Thymus (tissue), 11 donors: ENCODE measurements around the gene RGN. TPM values are rescaled to one million over a fixed set of nuclear protein-coding genes. Genes with fewer than 3 reads are reported as not detected.
"Not testable (repeated sequence)": the region's sequence is repeated elsewhere in the genome, so short reads cannot be mapped to it uniquely, and the experiment has no call there.

Experiments used
- DNase-seq, 9 donors: peaks; one replicate each; pipeline ENCODE4 v3.0.0-alpha.2; 2013; ENCODE audit warnings: low spot score in 9 of 9, low read depth in 6 of 9, missing footprints in 1 of 9
- H3K27ac ChIP-seq, 2 donors: one replicate each; pipeline ENCODE4 v1.5.1; 2013; ENCODE audit warnings: control low read depth in 1 of 2, low read depth in 1 of 2, low read length in 1 of 2, mild to moderate bottlenecking in 1 of 2, moderate library complexity in 1 of 2
- H3K27me3 ChIP-seq, 2 donors: one replicate each; pipeline ENCODE4 v1.5.1; 2013; ENCODE audit warnings: low read length in 1 of 2; ENCODE audit not compliant: control insufficient read depth in 2 of 2, insufficient read depth in 1 of 2
- H3K36me3 ChIP-seq, 2 donors: one replicate each; pipeline ENCODE4 v1.5.1; 2013; ENCODE audit warnings: low read length in 1 of 2, mild to moderate bottlenecking in 1 of 2, moderate library complexity in 1 of 2; ENCODE audit not compliant: control insufficient read depth in 2 of 2, insufficient read depth in 2 of 2
- H3K4me1 ChIP-seq, 2 donors: one replicate each; pipeline ENCODE4 v1.5.1; 2013; ENCODE audit warnings: low read length in 2 of 2; ENCODE audit not compliant: control insufficient read depth in 2 of 2, insufficient read depth in 2 of 2
- H3K4me3 ChIP-seq, 2 donors: one replicate each; pipeline ENCODE4 v1.5.1; 2013; ENCODE audit warnings: low read length in 2 of 2, control low read depth in 1 of 2, mild to moderate bottlenecking in 1 of 2
- H3K9me3 ChIP-seq, 2 donors: one replicate each; pipeline ENCODE4 v1.5.1; 2013; ENCODE audit warnings: low read length in 1 of 2, mild to moderate bottlenecking in 1 of 2; ENCODE audit not compliant: control insufficient read depth in 2 of 2, insufficient read depth in 1 of 2
- WGBS: extraction: QIAGEN DNeasy Blood & Tissue Kit; methylation state at CpG from one replicate; pipeline ENCODE4 v1.1.7; 2013; 5-methylcytosine and 5-hydroxymethylcytosine counted together
- polyA plus RNA-seq: library from polyadenylated mRNA; stranded (reverse); fragments of 200-250 nt; gene quantifications from one replicate; pipeline ENCODE4 v1.2.3, GENCODE V29; 2013
- total RNA-seq: library from RNA; stranded (reverse); fragments of 120-200 nt; gene quantifications from one replicate; pipeline ENCODE4 v1.2.4, GENCODE V29; 2013
- donor health status: healthy.

The RGN gene
- total and polyA plus RNA-seq, 2 donors: 0.28 to 2.3 TPM

DNA sequence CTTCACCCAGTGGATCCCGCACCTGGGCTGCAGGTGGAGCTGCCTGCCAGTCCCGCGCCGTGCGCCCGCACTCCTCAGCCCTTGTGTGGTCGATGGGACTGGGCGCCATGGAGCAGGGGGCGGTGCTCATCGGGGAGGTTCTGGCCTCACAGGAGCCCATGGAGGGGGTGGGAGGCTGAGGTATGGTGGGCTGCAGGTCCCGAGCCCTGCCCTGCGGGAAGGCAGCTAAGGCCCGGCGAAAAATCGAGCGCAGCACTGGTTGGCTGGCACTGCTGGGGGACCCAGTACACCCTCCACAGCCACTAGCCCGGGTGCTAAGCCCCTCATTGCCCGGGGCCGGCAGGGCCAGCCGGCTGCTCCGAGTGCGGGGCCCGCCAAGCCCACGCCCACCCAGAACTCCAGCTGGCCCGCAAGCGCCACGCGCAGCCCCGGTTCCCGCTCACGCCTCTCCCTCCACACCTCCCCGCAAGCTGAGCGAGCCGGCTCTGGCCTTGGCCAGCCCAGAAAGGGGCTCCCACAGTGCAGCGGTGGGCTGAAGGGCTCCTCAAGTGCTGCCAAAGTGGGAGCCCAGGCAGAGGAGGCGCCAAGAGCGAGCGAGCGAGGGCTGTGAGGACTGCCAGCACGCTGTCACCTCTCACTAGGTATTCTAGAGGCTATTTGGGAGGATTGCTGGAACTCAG, 32.8 kb downstream of the RGN start:
- over 99% methylated on average over 36 of the region's 40 CpGs for WGBS
- H3K4me3 ChIP-seq, H3K36me3 ChIP-seq, DNase-seq, H3K27me3 ChIP-seq, H3K4me1 ChIP-seq, H3K27ac ChIP-seq, H3K9me3 ChIP-seq: not testable (repeated sequence)

DNA sequence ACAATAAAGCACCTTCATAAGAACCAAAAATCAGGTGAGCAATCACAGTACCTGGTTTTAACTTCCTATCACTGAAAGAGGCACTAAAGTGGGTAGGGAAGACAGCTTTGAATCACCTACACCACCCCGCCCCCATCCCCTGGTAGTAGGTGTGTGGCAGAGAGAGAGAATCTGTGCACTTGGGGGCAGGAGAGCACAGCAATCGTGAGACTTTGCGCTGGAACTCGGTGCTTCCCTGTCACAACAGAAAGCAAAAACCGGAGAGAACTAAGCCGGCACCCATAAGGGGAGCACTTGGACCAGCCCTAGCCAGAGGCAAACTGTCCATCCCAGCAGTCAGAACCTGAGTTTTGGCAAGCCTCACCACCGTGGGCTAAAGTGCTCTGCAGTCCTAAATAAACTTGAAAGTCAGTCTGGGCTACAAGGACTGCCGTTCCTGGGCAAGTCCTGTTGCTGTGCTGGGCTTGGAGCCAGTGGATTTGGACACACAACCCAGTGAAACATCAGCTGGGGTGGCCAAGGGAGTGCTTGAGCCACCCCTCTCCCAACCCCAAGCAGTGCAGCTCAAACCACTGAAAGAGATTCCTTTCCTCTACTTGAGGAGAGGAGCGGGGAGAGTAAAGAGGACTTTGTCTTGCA, 34.2 kb downstream of the RGN start:
- no peak for DNase-seq

DNA sequence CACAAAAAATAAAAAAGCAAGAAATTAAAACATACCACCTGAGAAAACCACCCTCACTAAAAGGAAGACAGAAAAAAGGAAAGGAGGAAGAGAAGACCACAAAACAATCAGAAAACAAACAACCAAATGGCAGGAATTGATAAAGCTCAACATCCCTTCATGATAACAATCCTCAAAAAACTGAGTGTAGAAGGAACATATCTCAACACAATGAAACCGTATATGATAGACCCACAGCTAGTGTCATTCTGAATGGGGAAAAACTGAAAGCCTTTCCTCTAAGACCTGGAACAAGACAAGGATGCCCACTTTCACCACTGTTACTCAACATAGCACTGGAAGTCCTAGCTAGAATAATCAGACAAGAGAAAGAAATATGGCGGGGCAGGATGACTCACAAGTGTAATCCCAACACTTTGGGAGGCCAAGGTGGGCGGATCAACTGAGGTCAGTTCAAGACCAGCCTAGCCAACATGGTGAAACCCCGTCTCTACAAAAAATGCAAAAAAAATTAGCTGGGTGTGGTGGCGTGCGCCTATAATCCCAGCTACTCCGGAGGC, 38.4 kb downstream of the RGN start:
- DNase-seq, H3K27ac ChIP-seq, H3K36me3 ChIP-seq, H3K4me1 ChIP-seq, H3K4me3 ChIP-seq, H3K27me3 ChIP-seq, H3K9me3 ChIP-seq: not testable (repeated sequence)
- 97% methylated on average over 7 of the region's 7 CpGs for WGBS

More for the DNA sequence above, 34.2 kb downstream of the RGN start:
- no peak overlapping the region for H3K27ac ChIP-seq
- no peak overlapping the region for H3K4me3 ChIP-seq
- H3K9me3 ChIP-seq: no peaks in the 10 kb centered on the region
- H3K27me3 ChIP-seq: no peaks in the 10 kb centered on the region
- H3K36me3 ChIP-seq: no peaks in the 10 kb centered on the region
- 92% methylated on average over 9 of the region's 9 CpGs for WGBS
- no peaks in the 10 kb centered on the region for H3K4me1 ChIP-seq

DNA sequence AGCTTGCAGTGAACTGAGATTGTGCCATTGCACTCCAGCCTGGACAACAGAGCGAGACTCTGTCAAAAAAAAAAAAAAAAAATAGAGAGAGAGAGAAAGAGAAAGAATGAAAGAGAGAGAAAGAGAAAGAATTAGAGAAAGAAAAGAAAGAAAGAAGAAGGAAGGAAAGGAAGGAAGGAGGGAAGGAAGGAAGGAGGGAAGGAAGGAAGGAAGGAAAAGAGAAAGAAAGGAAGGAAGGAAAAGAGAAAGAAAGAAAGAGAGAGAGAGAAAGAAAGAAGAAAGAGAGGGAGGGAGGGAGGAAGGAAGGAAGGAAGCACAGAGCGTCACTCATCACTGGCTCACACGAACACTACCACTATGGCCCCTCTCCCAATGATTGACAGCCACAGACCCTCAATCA, 46.2 kb downstream of the RGN start:
- H3K36me3 ChIP-seq, H3K9me3 ChIP-seq, H3K27me3 ChIP-seq, H3K4me1 ChIP-seq, H3K4me3 ChIP-seq, H3K27ac ChIP-seq, DNase-seq: not testable (repeated sequence)
- WGBS: 90% methylated on average over 3 of the region's 3 CpGs

DNA sequence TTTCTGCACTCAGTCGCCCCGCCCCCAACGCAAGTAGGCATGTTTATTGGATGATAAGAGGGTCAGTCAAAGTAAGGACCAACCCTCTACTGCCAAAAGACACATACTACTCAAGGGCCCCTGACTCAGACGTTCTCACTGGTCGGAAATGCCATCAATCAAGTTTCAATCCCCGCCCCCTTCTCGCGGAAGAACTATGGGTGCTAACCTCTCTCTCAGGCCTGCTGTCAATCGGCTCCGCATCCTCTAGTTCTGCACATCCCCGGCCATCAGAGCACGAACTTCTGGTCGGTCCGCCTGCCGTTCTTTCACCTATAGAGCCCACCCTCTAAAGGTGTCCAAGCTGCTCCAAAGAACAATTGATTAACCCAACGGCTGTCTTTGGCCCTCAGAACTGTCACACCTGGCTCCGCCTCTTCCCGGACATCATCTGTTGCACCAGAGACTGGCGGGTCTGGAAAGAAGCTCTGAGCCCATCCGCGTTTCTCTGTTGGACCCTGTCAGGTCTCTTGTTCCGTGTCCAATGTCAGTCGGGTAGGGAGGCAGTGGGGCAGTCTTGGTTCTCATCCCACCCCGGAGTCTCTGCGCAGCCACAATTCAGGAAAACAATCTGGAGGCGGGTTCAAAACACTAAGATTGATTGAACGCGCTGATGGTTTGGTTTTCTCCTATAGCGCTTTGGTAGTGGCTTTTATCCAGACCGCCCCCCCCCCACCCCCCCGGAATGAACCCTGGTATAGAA, 51.1 kb downstream of the RGN start:
- Histone ChIP-seq H3K4me1 (no peaks in the 10 kb centered on the region), H3K9me3 (no peaks in the 10 kb centered on the region), H3K27ac (peak overlapping the region; percentile 88 to 92), H3K36me3 (no peaks in the 10 kb centered on the region), H3K4me3 (peak overlapping the region; percentile 68 to 70), H3K27me3 (no peaks in the 10 kb centered on the region)
- peak; percentile 85 to 98 (median 93) for DNase-seq
- under 1% methylated on average over 31 of the region's 31 CpGs for WGBS

DNA sequence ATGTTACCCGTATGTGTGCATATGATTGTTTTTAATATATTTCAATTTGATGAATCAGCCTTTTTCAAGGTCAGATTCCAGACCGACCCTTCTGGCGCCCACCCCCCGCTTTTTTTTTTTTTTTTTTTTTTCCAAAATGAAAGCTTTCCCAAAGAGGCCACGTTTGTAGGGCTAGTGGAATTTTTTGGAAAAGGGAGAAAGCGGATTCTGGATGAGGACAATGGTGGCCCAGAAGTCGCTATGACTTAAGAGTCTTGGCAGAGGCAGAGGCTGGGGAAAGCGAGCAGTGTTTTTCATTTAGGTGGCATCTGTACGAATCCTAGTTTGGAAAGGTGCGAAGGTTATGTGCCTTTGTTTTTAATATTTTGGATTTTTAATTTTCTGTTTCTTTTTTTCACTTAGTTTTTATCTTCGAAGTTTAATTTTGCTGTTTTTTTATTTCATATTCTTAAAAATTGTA, 51.7 kb downstream of the RGN start:
- DNase-seq: no peak
- no peaks in the 10 kb centered on the region for H3K4me1 ChIP-seq
- 33% methylated on average over 11 of the region's 11 CpGs for whole genome bisulfite sequencing
- H3K9me3 ChIP-seq: no peaks in the 10 kb centered on the region
- H3K4me3 ChIP-seq: peak overlapping the region; percentile 68 to 70
- H3K27me3 ChIP-seq: no peaks in the 10 kb centered on the region
- H3K36me3 ChIP-seq: no peaks in the 10 kb centered on the region
- peak overlapping the region in 1 of 2 donors; percentile 92 for H3K27ac ChIP-seq

DNA sequence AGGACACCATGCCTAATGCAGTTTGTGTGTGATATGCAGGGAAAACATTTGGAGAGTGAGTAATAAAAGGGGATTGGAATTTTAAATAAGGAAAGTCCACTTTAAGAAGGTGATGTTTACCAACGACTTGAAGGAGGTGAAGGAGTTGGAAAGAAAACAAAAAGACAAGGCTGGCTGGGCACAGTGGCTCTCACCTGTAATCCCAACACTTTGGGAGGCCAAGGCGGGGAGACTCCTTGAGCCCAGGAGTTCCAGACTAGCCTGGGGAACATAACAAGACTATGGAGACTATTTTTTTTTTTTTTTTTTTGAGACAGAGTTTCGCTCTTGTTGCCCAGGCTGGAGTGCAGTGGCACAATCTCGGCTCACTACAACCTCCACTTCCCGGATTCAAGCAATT, 55.2 kb downstream of the RGN start:
- no peak for DNase-seq
- H3K27ac ChIP-seq: no peak overlapping the region
- no peaks in the 10 kb centered on the region for H3K27me3 ChIP-seq
- H3K4me3 ChIP-seq: no peak overlapping the region
- no peaks in the 10 kb centered on the region for H3K4me1 ChIP-seq
- no peaks in the 10 kb centered on the region for H3K36me3 ChIP-seq
- 92% methylated on average over 5 of the region's 5 CpGs for WGBS
- H3K9me3 ChIP-seq: no peaks in the 10 kb centered on the region

DNA sequence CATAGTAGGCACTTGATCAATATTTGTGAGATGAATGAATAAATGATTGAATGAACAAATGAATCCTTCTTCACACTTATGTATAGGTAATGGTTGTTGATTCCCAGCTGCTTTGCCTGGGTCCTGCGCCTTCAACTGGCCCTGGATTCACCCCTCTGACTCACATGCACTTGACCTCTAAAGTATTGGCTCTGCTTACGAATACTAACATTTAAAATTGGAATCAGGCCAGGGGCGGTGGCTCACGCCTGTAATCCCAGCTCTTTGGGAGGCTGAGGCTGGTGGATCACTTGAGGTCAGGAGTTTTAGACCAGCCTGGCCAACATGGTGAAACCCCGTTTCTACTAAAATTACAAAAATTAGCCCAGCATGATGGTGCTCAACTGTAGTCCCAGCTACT, 57.4 kb downstream of the RGN start:
- 98% methylated on average over 5 of the region's 5 CpGs for WGBS
- not testable (repeated sequence) for H3K4me1 ChIP-seq, H3K9me3 ChIP-seq, H3K27me3 ChIP-seq, H3K4me3 ChIP-seq, H3K36me3 ChIP-seq, DNase-seq, H3K27ac ChIP-seq

DNA sequence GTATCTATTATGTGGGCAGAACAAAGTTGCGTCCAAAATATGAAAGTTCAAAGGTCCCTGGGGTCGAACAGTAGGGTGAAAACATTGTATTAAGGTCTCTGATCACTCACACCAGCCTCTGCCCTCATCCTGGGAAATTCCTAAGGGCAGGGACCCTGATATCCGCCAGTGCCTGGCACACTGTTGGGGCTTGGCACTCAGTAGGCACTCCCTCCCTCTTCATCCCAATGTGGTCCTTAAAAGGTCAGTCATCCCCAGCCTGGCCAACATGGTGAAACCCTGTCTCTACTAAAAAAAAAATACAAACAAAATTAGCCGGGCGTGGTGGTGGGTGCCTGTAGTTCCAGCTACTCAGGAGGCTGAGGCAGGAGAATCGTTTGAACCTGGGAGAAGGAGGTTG, 59.9 kb downstream of the RGN start:
- Histone ChIP-seq H3K4me3 (no peak overlapping the region), H3K4me1 (peaks cover 0 to under 1% of the 10 kb centered on the region in 2 donors), H3K36me3 (peaks cover 8 to 10% of the 10 kb centered on the region in 2 donors), H3K27ac (no peak overlapping the region), H3K9me3 (no peaks in the 10 kb centered on the region), H3K27me3 (no peaks in the 10 kb centered on the region)
- 97% methylated on average over 6 of the region's 6 CpGs for WGBS
- no peak for DNase-seq
